Glutamatergic neuron (in vitro differentiated cells): Measurements from ENCODE around the gene IVNS1ABP. TPM values are rescaled to one million over a fixed set of nuclear protein-coding genes. Genes with fewer than 3 reads are reported as not detected.

Source experiments
- DNase-seq: peaks from one replicate; pipeline ENCODE4 v3.0.0; 2022
- H3K27ac Mint-ChIP-seq: one replicate; pipeline ENCODE4 v1.8.0; 2020; ENCODE audit warnings: mild to moderate bottlenecking, mixed read lengths, inconsistent platforms; ENCODE audit not compliant: unreplicated experiment
- H3K27me3 Mint-ChIP-seq: one replicate; pipeline ENCODE4 v1.8.0; 2020; ENCODE audit warnings: mild to moderate bottlenecking, moderate library complexity, mixed read lengths, inconsistent platforms; ENCODE audit not compliant: unreplicated experiment
- H3K36me3 Mint-ChIP-seq: one replicate; pipeline ENCODE4 v1.8.0; 2020; ENCODE audit warnings: mild to moderate bottlenecking, mixed read lengths, inconsistent platforms; ENCODE audit not compliant: unreplicated experiment
- H3K4me1 Mint-ChIP-seq: one replicate; pipeline ENCODE4 v1.8.0; 2020; ENCODE audit warnings: mild to moderate bottlenecking, low read depth, mixed read lengths, inconsistent platforms; ENCODE audit not compliant: unreplicated experiment
- H3K4me3 Mint-ChIP-seq: one replicate; pipeline ENCODE4 v1.8.0; 2020; ENCODE audit warnings: mild to moderate bottlenecking, mixed read lengths, inconsistent platforms; ENCODE audit not compliant: unreplicated experiment
- H3K9me3 Mint-ChIP-seq: one replicate; pipeline ENCODE4 v1.8.0; 2020; ENCODE audit warnings: mild to moderate bottlenecking, moderate library complexity, mixed read lengths, inconsistent platforms; ENCODE audit not compliant: unreplicated experiment
- total RNA-seq: library from RNA; stranded (reverse); fragmentation: NEBNext Ultra II Directional; extraction: Animal tissue kit (Norgen Biotek cat#: 25700); gene quantifications from one replicate; pipeline ENCODE4 v1.2.1, GENCODE V29; 2021; ENCODE audit not compliant: unreplicated experiment
- TF ChIP-seq, protein P1 (sequence below): fragments of 200-600 bp; sonication (generic); IDR thresholded peaks from one replicate; pipeline ENCODE4 v1.5.0; 2021; ENCODE audit not compliant: partially characterized antibody, unreplicated experiment

IVNS1ABP gene
- total RNA-seq, 1 donor from 2014 or later, result 93.2 TPM

DNA sequence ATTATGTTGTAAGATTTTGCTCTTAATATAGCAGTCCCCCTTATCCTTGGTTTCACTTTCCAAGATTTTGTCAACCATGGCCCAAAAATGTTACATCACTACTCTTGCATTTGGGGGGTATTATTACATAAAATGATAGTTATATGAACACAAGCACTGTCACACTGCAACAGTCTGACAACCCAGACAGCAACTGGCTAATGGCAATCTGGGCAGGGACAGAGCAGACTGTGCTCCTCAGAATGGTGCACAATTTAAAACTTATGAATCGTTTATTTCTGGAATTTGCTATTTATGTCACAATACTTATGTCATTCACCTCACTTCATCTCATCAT lies 2.1 kb upstream of the IVNS1ABP start:
- H3K27me3 Mint-ChIP-seq, result peaks cover 9% of the 10 kb centered on the region
- TF ChIP-seq, protein P1, sequence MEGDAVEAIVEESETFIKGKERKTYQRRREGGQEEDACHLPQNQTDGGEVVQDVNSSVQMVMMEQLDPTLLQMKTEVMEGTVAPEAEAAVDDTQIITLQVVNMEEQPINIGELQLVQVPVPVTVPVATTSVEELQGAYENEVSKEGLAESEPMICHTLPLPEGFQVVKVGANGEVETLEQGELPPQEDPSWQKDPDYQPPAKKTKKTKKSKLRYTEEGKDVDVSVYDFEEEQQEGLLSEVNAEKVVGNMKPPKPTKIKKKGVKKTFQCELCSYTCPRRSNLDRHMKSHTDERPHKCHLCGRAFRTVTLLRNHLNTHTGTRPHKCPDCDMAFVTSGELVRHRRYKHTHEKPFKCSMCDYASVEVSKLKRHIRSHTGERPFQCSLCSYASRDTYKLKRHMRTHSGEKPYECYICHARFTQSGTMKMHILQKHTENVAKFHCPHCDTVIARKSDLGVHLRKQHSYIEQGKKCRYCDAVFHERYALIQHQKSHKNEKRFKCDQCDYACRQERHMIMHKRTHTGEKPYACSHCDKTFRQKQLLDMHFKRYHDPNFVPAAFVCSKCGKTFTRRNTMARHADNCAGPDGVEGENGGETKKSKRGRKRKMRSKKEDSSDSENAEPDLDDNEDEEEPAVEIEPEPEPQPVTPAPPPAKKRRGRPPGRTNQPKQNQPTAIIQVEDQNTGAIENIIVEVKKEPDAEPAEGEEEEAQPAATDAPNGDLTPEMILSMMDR, result no peak
- H3K27ac Mint-ChIP-seq, result no peak overlapping the region
- no peaks in the 10 kb centered on the region for H3K36me3 Mint-ChIP-seq
- peaks cover 12% of the 10 kb centered on the region for H3K9me3 Mint-ChIP-seq
- no peak for DNase-seq
- H3K4me3 Mint-ChIP-seq, result no peak overlapping the region
- peaks cover 11% of the 10 kb centered on the region for H3K4me1 Mint-ChIP-seq

DNA sequence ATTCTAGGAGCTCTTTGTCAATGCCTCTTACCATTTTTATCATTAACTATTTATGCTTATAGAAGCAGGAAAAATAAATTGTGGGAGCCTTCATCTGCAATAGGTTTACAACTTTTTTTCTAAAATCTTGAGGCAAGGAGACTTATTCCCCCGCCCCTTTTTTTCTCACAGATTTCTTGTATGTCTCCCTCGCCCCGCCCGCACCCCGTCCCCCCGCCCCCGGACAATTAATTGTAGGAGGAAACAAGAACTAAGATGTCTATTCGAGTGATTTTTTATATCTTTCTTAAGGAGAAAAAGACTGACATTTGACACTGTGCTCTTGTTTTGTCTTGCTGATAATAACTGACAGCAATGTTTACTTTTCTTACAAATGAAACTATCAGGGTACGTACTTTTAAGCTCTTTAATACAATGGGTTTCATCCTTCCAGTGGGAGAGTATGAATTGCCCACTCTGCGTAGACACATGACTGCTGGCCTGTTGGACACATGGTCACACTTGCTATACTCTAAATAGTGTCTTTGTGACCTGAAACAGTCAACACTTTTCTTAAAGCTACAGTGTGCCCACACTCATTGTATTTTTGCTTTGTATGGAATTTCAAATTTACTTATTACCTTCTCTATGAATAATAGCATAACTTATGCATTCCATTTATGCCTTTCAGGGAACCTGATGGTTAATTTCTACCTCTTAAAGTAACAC lies 1.5 kb upstream of the IVNS1ABP start:
- peaks cover 12% of the 10 kb centered on the region for H3K9me3 Mint-ChIP-seq
- TF ChIP-seq, protein P1, result no peak
- no peaks in the 10 kb centered on the region for H3K36me3 Mint-ChIP-seq
- H3K27me3 Mint-ChIP-seq, result peaks cover 9% of the 10 kb centered on the region
- H3K4me1 Mint-ChIP-seq, result peaks cover 14% of the 10 kb centered on the region
- peak overlapping the region; percentile 96 for H3K4me3 Mint-ChIP-seq
- no peak overlapping the region for H3K27ac Mint-ChIP-seq
- DNase-seq, result no peak

DNA sequence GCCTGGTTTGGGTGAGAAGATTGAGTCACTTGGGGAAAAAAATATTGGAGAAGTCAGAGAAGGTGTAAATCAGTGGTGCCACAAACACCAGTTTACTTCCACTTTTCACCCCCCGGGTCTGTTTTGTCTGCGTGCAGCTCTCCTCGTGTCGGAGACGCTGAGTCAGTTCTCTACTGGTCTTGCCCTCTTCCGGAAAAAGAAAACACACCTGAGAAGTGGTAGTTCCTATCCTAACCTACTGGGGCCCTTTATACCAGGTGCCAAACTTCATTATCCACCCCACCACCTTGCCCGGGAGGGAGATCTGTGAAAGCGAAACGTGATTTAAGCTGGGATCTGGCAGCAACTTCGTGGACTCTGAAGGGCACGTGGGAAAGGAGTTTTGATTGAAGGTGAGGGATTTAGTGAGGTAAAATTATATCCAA lies 855 bp upstream of the IVNS1ABP start:
- Mint-ChIP-seq H3K9me3 (peaks cover 12% of the 10 kb centered on the region), H3K27me3 (peaks cover 9% of the 10 kb centered on the region), H3K36me3 (no peaks in the 10 kb centered on the region), H3K4me1 (peaks cover 14% of the 10 kb centered on the region), H3K27ac (peak overlapping the region; percentile 92), H3K4me3 (peak overlapping the region; percentile 96)
- TF ChIP-seq, protein P1, result no peak
- no peak for DNase-seq

DNA sequence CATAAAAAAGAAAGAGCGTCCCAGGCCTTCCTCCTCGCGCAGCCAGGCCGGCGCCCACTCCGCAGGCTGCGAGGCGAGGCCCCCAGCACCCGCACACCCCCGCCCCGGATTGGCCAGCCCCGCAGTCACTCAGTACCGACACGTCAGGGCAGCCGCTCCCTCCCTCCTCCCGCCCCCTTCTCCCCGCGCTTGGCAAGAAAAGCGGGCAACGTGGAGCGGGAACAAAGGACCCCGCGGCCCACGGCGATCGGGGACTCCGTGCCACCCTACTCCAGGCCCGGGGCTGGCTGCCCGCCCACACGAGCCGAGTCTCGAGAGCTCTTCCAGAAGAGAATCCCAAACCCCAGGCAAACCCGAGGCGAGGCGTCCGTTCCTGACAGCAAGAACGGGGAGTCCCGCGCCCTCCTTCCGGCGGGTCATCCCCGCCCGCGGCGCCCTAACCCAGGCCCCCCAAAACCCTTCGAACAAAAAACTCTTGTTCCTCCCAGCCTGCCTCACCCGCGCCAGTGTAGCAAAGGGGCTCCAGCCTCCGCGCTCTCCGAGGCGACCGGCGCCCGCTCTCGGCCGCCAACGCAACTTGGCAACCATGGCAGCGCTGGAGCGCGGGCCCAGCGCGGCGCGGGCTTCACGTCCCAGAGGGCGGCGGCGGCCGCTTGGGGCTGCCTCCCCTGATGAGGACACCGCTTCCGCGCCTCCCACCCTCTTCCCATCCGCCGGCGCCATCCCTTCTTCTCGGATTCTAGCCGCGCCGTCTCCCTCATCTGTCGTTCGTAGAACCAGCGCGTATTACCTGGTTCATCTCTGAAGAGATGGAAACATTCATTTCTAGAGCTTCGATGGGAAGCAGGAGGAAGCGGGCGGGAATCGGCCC lies 645 bp downstream of the IVNS1ABP start:
- H3K36me3 Mint-ChIP-seq, result no peaks in the 10 kb centered on the region
- peaks cover 20% of the 10 kb centered on the region for H3K4me1 Mint-ChIP-seq
- H3K27me3 Mint-ChIP-seq, result peaks cover 9% of the 10 kb centered on the region
- H3K27ac Mint-ChIP-seq, result peak overlapping the region; percentile 92
- peaks cover 12% of the 10 kb centered on the region for H3K9me3 Mint-ChIP-seq
- peak overlapping the region; percentile 96 for H3K4me3 Mint-ChIP-seq
- DNase-seq, result peak; percentile 97
- TF ChIP-seq, protein P1, result no peak

DNA sequence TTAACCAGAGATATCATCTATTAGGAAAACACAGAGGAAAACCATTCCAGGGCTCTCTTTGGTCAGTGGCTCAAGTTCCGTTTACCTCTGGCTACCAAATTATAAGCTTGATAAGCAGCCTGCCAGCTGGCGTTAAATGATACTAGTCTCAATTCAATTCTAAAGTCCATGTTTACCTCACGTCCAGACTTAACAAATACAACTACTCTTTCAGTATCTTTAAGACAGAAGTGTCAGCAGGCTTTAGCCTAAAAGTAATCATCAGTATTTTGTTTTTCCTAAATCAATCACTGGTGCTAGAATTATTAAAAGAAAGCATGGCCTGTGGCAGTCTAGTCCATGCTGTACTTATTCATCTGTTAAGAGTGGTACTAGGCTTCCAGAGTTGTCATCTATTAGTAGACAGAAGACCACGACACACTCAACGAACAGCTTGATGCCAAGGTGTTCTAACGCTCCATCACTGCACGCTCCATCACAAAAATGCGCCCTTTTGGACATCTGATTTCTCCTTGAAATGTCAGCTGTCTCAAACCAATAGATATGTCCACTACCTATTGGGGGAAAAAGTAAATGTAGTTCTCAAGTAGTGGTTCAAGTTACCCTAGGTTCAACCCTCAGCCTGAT lies 1.5 kb downstream of the IVNS1ABP start:
- peak overlapping the region; percentile 96 for H3K4me3 Mint-ChIP-seq
- peak overlapping the region; percentile 88 for H3K27ac Mint-ChIP-seq
- H3K27me3 Mint-ChIP-seq, result peaks cover 9% of the 10 kb centered on the region
- H3K4me1 Mint-ChIP-seq, result peaks cover 20% of the 10 kb centered on the region
- H3K36me3 Mint-ChIP-seq, result no peaks in the 10 kb centered on the region
- no peak for DNase-seq
- TF ChIP-seq, protein P1, result no peak
- peaks cover 12% of the 10 kb centered on the region for H3K9me3 Mint-ChIP-seq
